B cell (primary cell): ENCODE results near the gene IFTAP. TPM values are rescaled to one million over a fixed set of nuclear protein-coding genes. Genes with fewer than 3 reads are reported as not detected.

Experiments used
- ATAC-seq: fragments of 200-7000 bp; cut with Tn5 transposase; one replicate; pipeline ENCODE4 v1.10.0; 2021; ENCODE audit warnings: low read depth, mild to moderate bottlenecking, moderate number of reproducible peaks, moderate library complexity
- CTCF ChIA-PET: fragments of 350-600 bp; sonication (Branson Sonifier 250); formaldehyde crosslinking; loops from one replicate; lab custom pipeline; 2021; ENCODE audit warnings: antibody characterized with exemption, inconsistent platforms; lab: Charles Lee
- POLR2A ChIA-PET: fragments of 350-600 bp; sonication (Branson Sonifier 250); formaldehyde crosslinking; loops from one replicate; lab custom pipeline; 2021; ENCODE audit warnings: antibody characterized with exemption; lab: Charles Lee
- DNase-seq: peaks from one replicate; pipeline ENCODE4 v3.0.0; 2013
- H2AFZ ChIP-seq: 2 replicates; pipeline ENCODE4 v1.6.1; 2012; ENCODE audit warnings: mild to moderate bottlenecking, low read depth, low read length; ENCODE audit not compliant: insufficient read depth, poor library complexity, severe bottlenecking
- H3K27ac ChIP-seq, 2 donors: 1 replicate in 1 of 2; 2 replicates in 1 of 2; pipeline ENCODE4 v1.5.1; 2012 to 2013; ENCODE audit warnings: low read length in 2 of 2, mild to moderate bottlenecking in 2 of 2, moderate library complexity in 1 of 2
- H3K27me3 ChIP-seq, 4 experiments: fragments of 200-600 bp in 1 of 4; sonication (generic) in 1 of 4; replicated peaks in 1 of 4; 1 replicate in 2 of 4; 2 replicates in 2 of 4; pipeline versions ENCODE4 v1.6.1 to v1.7.0; 2013 to 2016; ENCODE audit warnings: low read length in 3 of 4, mild to moderate bottlenecking in 2 of 4, mixed read lengths in 1 of 4, moderate library complexity in 1 of 4; ENCODE audit not compliant: insufficient read depth in 4 of 4, control insufficient read depth in 3 of 4; ENCODE audit errors: control extremely low read depth in 1 of 4
- H3K36me3 ChIP-seq, 2 experiments: replicated peaks in 1 of 2; 1 replicate in 1 of 2; 2 replicates in 1 of 2; pipeline versions ENCODE4 v1.6.1 to v1.7.1; 2013; ENCODE audit warnings: low read length in 1 of 2; ENCODE audit not compliant: insufficient read depth in 2 of 2, control insufficient read depth in 1 of 2; ENCODE audit errors: control extremely low read depth in 1 of 2, extremely low read depth in 1 of 2
- H3K4me1 ChIP-seq, 2 donors: fragments of 200-600 bp in 1 of 2; sonication (generic) in 1 of 2; 1 replicate in 1 of 2; 2 replicates in 1 of 2; pipeline versions ENCODE4 v1.5.1 to v1.6.1; 2013 to 2017; ENCODE audit warnings: low read length in 2 of 2; ENCODE audit not compliant: control insufficient read depth in 2 of 2, insufficient read depth in 2 of 2
- H3K4me2 ChIP-seq: replicated peaks from 2 replicates; pipeline ENCODE3; 2012; ENCODE audit warnings: mild to moderate bottlenecking, low read depth, low read length; ENCODE audit not compliant: poor library complexity, severe bottlenecking
- H3K4me3 ChIP-seq, 5 experiments: fragments of 200-600 bp in 1 of 5; sonication (generic) in 1 of 5; 1 replicate in 3 of 5; 2 replicates in 2 of 5; pipeline versions ENCODE4 v1.5.1 to v1.7.0; 2011 to 2016; ENCODE audit warnings: low read length in 4 of 5, mild to moderate bottlenecking in 4 of 5, low read depth in 2 of 5, control low read depth in 1 of 5, moderate library complexity in 1 of 5; ENCODE audit not compliant: insufficient read depth in 1 of 5; ENCODE audit errors: control extremely low read depth in 1 of 5, extremely low read depth in 1 of 5
- H3K79me2 ChIP-seq: fragments of 200-600 bp; sonication (generic); one replicate; pipeline ENCODE4 v1.6.0; 2016; ENCODE audit warnings: low read length; ENCODE audit not compliant: control insufficient read depth, insufficient read depth
- H3K9ac ChIP-seq: fragments of 200-600 bp; sonication (generic); 2 replicates; pipeline ENCODE4 v1.6.1; 2017; ENCODE audit warnings: mild to moderate bottlenecking, low read length, moderate library complexity
- H3K9me3 ChIP-seq, 3 donors: one replicate each; pipeline versions ENCODE4 v1.6.1 to v1.7.1; 2013; ENCODE audit warnings: low read length in 2 of 3; ENCODE audit not compliant: control insufficient read depth in 2 of 3, insufficient read depth in 1 of 3; ENCODE audit errors: control extremely low read depth in 1 of 3
- H4K20me1 ChIP-seq: 2 replicates; pipeline ENCODE4 v1.6.0; 2012; ENCODE audit warnings: mild to moderate bottlenecking, low read length; ENCODE audit not compliant: insufficient read depth, control insufficient read depth, poor library complexity, severe bottlenecking
- H3K27ac Mint-ChIP-seq: one replicate; pipeline ENCODE4 v1.8.0; 2021; ENCODE audit warnings: mixed read lengths
- H3K27me3 Mint-ChIP-seq: one replicate; pipeline ENCODE4 v1.8.0; 2021; ENCODE audit warnings: mixed read lengths
- H3K4me1 Mint-ChIP-seq: one replicate; pipeline ENCODE4 v1.8.0; 2021; ENCODE audit warnings: mixed read lengths
- H3K4me3 Mint-ChIP-seq: one replicate; pipeline ENCODE4 v1.8.0; 2021; ENCODE audit warnings: mixed read lengths
- H3K9me3 Mint-ChIP-seq: one replicate; pipeline ENCODE4 v1.8.0; 2022; ENCODE audit warnings: mixed read lengths; ENCODE audit not compliant: insufficient read depth
- CTCF ChIP-seq: fragments of 200-600 bp; IDR thresholded peaks from one replicate; pipeline ENCODE4 v1.8.0; 2022; ENCODE audit warnings: antibody characterized with exemption, mild to moderate bottlenecking
- EZH2 ChIP-seq: IDR thresholded peaks from 2 replicates; pipeline ENCODE4 v1.6.1; 2012; ENCODE audit warnings: borderline replicate concordance, low read depth, mild to moderate bottlenecking, moderate library complexity, low read length; ENCODE audit not compliant: insufficient read depth, poor library complexity, severe bottlenecking
- WGBS: methylation state at CpG from one replicate; pipeline ENCODE4 v1.1.5; 2013; ENCODE audit warnings: missing lambda C conversion rate; ENCODE audit not compliant: insufficient coverage; 5-methylcytosine and 5-hydroxymethylcytosine counted together
- intact Hi-C: fragments of 100-400 bp; cut with micrococcal nuclease; formaldehyde crosslinking; loops from one replicate; pipeline ENCODE4 v1.10.0; 2022
- polyA plus RNA-seq: library from polyadenylated mRNA; depleted of rRNA; stranded (reverse); fragments of >200 nt; gene quantifications from 2 replicates; pipeline ENCODE4 v1.2.3, GENCODE V29; 2012
- total RNA-seq, 2 donors: library from RNA; stranded (reverse); fragments of 120-200 nt in 1 of 2; gene quantifications; 1 replicate in 1 of 2; 2 replicates in 1 of 2; pipeline versions ENCODE4 v1.2.3 to v1.2.4, GENCODE V29; 2013 to 2022

IFTAP gene
- total and polyA plus RNA-seq, 2 donors (not counting 1 experiment from before 2014, with no cell fraction given): 0.31 TPM; not detected in 1

- Mint-ChIP-seq H3K4me1 (no peaks in the 10 kb centered on the region), H3K27me3 (no peaks in the 10 kb centered on the region), H3K4me3 (no peak overlapping the region), H3K27ac (no peak overlapping the region), H3K9me3 (no peaks in the 10 kb centered on the region)
- Histone ChIP-seq H3K9me3 (no peaks in the 10 kb centered on the region), H3K36me3 (no peaks in the 10 kb centered on the region), H3K79me2 (no peaks in the 10 kb centered on the region), H3K4me3 (no peak overlapping the region), H4K20me1 (no peaks in the 10 kb centered on the region), H3K4me2 (no peak overlapping the region), H3K27me3 (no peaks in the 10 kb centered on the region), H3K9ac (no peak overlapping the region), H2AFZ (no peak overlapping the region), H3K27ac (no peak overlapping the region), H3K4me1 (no peaks in the 10 kb centered on the region)
- 50% methylated on average over 2 of the region's 5 CpGs for WGBS
- TF ChIP-seq CTCF: peak; percentile 72
- TF ChIP-seq EZH2: no peak
- intact Hi-C loops: loop anchor here (1.0 kb wide), 1 partner anchor 45 kb away; no protein-coding TSS in a partner anchor
- ATAC-seq: no peak
- peak; percentile 53 for DNase-seq
- ChIA-PET POLR2A (no interaction called here), CTCF (interaction anchor here (0.7 to 2.3 kb wide), 11 partner anchors 10 to 48 kb away, joined by 3 to 40 read pairs (median 6); no protein-coding TSS in a partner anchor)
Observed at GRCh38 chr11:36702330-36703054, 108.2 kb downstream of the IFTAP start.

GRCh38 chr11:36703055-36703404 is 108.7 kb downstream of the IFTAP start:
- peaks cover 4% of the 10 kb centered on the region for H3K27me3 Mint-ChIP-seq
- Histone ChIP-seq H3K4me3 (no peak overlapping the region), H4K20me1 (no peaks in the 10 kb centered on the region), H3K27me3 (no peaks in the 10 kb centered on the region), H3K36me3 (no peaks in the 10 kb centered on the region), H3K4me2 (no peak overlapping the region), H2AFZ (no peak overlapping the region), H3K27ac (no peak overlapping the region), H3K9me3 (no peaks in the 10 kb centered on the region), H3K9ac (no peak overlapping the region), H3K4me1 (no peaks in the 10 kb centered on the region), H3K79me2 (no peaks in the 10 kb centered on the region)
- TF ChIP-seq EZH2 (no peak), CTCF (no peak)
- no peaks in the 10 kb centered on the region for H3K4me1 Mint-ChIP-seq
- no peaks in the 10 kb centered on the region for H3K9me3 Mint-ChIP-seq
- WGBS: 63% methylated on average over 3 of the region's 4 CpGs
- DNase-seq (no peak), ATAC-seq (no peak)
- ChIA-PET POLR2A (no interaction called here), CTCF (interaction anchor here (0.9 to 2.3 kb wide), 10 partner anchors 9 to 48 kb away, joined by 3 to 40 read pairs (median 6); no protein-coding TSS in a partner anchor)
- intact Hi-C loops: no loop called here
- H3K4me3 Mint-ChIP-seq: no peak overlapping the region
- no peak overlapping the region for H3K27ac Mint-ChIP-seq
